NCI-H526 (cell line): ENCODE results near the gene PPP1R1A.

Source experiments
- DNase-seq, 2 experiments: peaks; one replicate each; lab custom pipeline; 2025; lab: John Stamatoyannopoulos, UW

The PPP1R1A gene

GRCh38 chr12:54571193-54572188 lies 17.0 kb downstream of the PPP1R1A start:
- DNase-seq, result no peak

- DNase-seq, result no peak
Observed at GRCh38 chr12:54569995-54570528, 18.4 kb downstream of the PPP1R1A start.

- DNase-seq, result no peak
Observed at GRCh38 chr12:54569072-54569471, 19.4 kb downstream of the PPP1R1A start.

GRCh38 chr12:54566792-54567191 lies 21.7 kb downstream of the PPP1R1A start:
- no peak for DNase-seq

GRCh38 chr12:54565986-54566544 lies 22.4 kb downstream of the PPP1R1A start:
- no peak for DNase-seq

GRCh38 chr12:54565310-54565985 lies 23.0 kb downstream of the PPP1R1A start:
- no peak for DNase-seq

GRCh38 chr12:54564768-54565167 lies 23.7 kb downstream of the PPP1R1A start:
- DNase-seq, result peak; percentile 47 to 60

- no peak for DNase-seq
Observed at GRCh38 chr12:54563787-54564186, 24.7 kb downstream of the PPP1R1A start.

- no peak for DNase-seq
Observed at GRCh38 chr12:54562750-54563356, 25.6 kb downstream of the PPP1R1A start.

GRCh38 chr12:54561164-54561563 lies 27.3 kb downstream of the PPP1R1A start:
- DNase-seq, result no peak

GRCh38 chr12:54560374-54560858 lies 28.0 kb downstream of the PPP1R1A start:
- no peak for DNase-seq

GRCh38 chr12:54558759-54559158 lies 29.7 kb downstream of the PPP1R1A start:
- no peak for DNase-seq

GRCh38 chr12:54558311-54558710 lies 30.1 kb downstream of the PPP1R1A start:
- DNase-seq, result no peak

GRCh38 chr12:54555670-54556257 lies 32.7 kb downstream of the PPP1R1A start:
- no peak for DNase-seq

GRCh38 chr12:54549774-54550451 lies 38.5 kb downstream of the PPP1R1A start:
- no peak for DNase-seq

- no peak for DNase-seq
Observed at GRCh38 chr12:54546511-54546910, 41.9 kb downstream of the PPP1R1A start.

- DNase-seq, result no peak
Observed at GRCh38 chr12:54544743-54545142, 43.7 kb downstream of the PPP1R1A start.

- no peak for DNase-seq
Observed at GRCh38 chr12:54543526-54543925, 44.9 kb downstream of the PPP1R1A start.

- DNase-seq, result no peak
Observed at GRCh38 chr12:54541751-54542290, 46.6 kb downstream of the PPP1R1A start.

- DNase-seq, result no peak
Observed at GRCh38 chr12:54538136-54538700, 50.2 kb downstream of the PPP1R1A start.
